H1 (cell line): ENCODE measurements around the gene LILRB4.

Experiments
- CHD2 ChIP-seq: IDR thresholded peaks from 2 replicates; pipeline ENCODE4 v1.6.1; 2012; ENCODE audit warnings: low read length, improper control_type of control experiment
- CREB1 ChIP-seq: IDR thresholded peaks from 2 replicates; pipeline ENCODE4 v1.6.1; 2012; ENCODE audit warnings: inconsistent platforms
- EP300 ChIP-seq, 2 experiments: IDR thresholded peaks; 1 replicate in 1 of 2; 2 replicates in 1 of 2; pipeline ENCODE4 v1.6.1; 2011 to 2012; ENCODE audit warnings: low read depth in 2 of 2, low read length in 2 of 2, mild to moderate bottlenecking in 2 of 2, borderline replicate concordance in 1 of 2, inconsistent platforms in 1 of 2, moderate library complexity in 1 of 2
- EZH2 ChIP-seq: fragments of 200-600 bp; sonication (generic); IDR thresholded peaks from 2 replicates; pipeline ENCODE4 v1.7.1; 2012; ENCODE audit warnings: low read depth, mild to moderate bottlenecking, moderate library complexity, low read length, inconsistent platforms; ENCODE audit not compliant: severe bottlenecking
- JUN ChIP-seq: IDR thresholded peaks from 2 replicates; pipeline ENCODE4 v1.6.1; 2011; ENCODE audit warnings: low read depth, mild to moderate bottlenecking, improper control_type of control experiment, low read length
- NANOG ChIP-seq: IDR thresholded peaks from 2 replicates; pipeline ENCODE4 v1.6.1; 2011; ENCODE audit warnings: low read length, low read depth, mild to moderate bottlenecking, inconsistent platforms; ENCODE audit not compliant: insufficient read depth, poor library complexity, severe bottlenecking
- POLR2A ChIP-seq, 2 experiments: IDR thresholded peaks; 1 replicate in 1 of 2; 2 replicates in 1 of 2; pipeline ENCODE4 v1.6.1; 2011; ENCODE audit warnings: low read depth in 2 of 2, low read length in 2 of 2, mild to moderate bottlenecking in 2 of 2; ENCODE audit errors: control extremely low read depth in 1 of 2
- SIN3A ChIP-seq, 2 experiments: IDR thresholded peaks in 1 of 2; conservative IDR thresholded peaks in 1 of 2; 2 replicates each; pipeline ENCODE4 v1.6.1; 2011 to 2012; ENCODE audit warnings: low read length in 2 of 2, improper control_type of control experiment in 1 of 2, low read depth in 1 of 2, mild to moderate bottlenecking in 1 of 2
- TAF1 ChIP-seq: IDR thresholded peaks from 2 replicates; pipeline ENCODE4 v1.6.1; 2011; ENCODE audit warnings: mild to moderate bottlenecking, low read depth, low read length
- TCF12 ChIP-seq: IDR thresholded peaks from 2 replicates; pipeline ENCODE4 v1.6.1; 2011; ENCODE audit warnings: low read depth, mild to moderate bottlenecking, low read length
- TF ChIP-seq, protein P1 (sequence below), 3 experiments: IDR thresholded peaks; 1 replicate in 2 of 3; 2 replicates in 1 of 3; pipeline versions ENCODE4 v1.5.1 to v1.6.1; 2011; ENCODE audit warnings: low read length in 3 of 3, mild to moderate bottlenecking in 3 of 3, inconsistent platforms in 2 of 3, low read depth in 1 of 3, moderate library complexity in 1 of 3; ENCODE audit not compliant: insufficient read depth in 1 of 3; ENCODE audit errors: control extremely low read depth in 1 of 3
- TF ChIP-seq, protein P2 (sequence below): IDR thresholded peaks from 2 replicates; pipeline ENCODE4 v1.6.1; 2011; ENCODE audit warnings: low read depth, mild to moderate bottlenecking, low read length; ENCODE audit not compliant: insufficient read depth

DNA sequence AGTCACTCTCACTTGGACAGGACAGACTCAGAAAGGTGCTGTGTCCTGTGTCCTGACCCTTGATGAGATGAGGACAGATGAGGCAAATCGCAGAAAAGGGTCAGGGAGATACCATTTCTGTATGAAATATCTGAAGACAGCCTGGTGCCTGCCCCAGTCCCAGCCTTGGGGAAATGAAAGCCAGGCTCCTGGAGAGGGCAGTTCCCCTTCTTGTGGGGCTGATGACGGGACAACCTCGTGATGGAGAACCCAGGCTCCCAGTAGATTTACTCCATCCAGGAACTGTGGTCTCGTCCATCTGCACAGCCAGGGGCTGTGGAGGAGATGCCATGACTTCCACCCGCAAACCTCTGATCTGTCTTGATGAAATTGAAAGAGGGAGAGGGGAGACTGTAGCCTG lies 18.7 kb upstream of the LILRB4 start:
- TF ChIP-seq, protein P1, sequence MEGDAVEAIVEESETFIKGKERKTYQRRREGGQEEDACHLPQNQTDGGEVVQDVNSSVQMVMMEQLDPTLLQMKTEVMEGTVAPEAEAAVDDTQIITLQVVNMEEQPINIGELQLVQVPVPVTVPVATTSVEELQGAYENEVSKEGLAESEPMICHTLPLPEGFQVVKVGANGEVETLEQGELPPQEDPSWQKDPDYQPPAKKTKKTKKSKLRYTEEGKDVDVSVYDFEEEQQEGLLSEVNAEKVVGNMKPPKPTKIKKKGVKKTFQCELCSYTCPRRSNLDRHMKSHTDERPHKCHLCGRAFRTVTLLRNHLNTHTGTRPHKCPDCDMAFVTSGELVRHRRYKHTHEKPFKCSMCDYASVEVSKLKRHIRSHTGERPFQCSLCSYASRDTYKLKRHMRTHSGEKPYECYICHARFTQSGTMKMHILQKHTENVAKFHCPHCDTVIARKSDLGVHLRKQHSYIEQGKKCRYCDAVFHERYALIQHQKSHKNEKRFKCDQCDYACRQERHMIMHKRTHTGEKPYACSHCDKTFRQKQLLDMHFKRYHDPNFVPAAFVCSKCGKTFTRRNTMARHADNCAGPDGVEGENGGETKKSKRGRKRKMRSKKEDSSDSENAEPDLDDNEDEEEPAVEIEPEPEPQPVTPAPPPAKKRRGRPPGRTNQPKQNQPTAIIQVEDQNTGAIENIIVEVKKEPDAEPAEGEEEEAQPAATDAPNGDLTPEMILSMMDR (IDR thresholded peaks at IDR 0.05; ENCODE audit: control extremely low read depth in 1 of 3, insufficient read depth in 1 of 3, low read depth in 1 of 3, low read length in 3 of 3), result no peak
- no peak for TF ChIP-seq CHD2
- no peak for TF ChIP-seq EZH2
- TF ChIP-seq POLR2A (IDR thresholded peaks at IDR 0.05; ENCODE audit: control extremely low read depth in 1 of 2, low read depth in 2 of 2, low read length in 2 of 2), result no peak
- TF ChIP-seq, protein P2, sequence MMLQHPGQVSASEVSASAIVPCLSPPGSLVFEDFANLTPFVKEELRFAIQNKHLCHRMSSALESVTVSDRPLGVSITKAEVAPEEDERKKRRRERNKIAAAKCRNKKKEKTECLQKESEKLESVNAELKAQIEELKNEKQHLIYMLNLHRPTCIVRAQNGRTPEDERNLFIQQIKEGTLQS, result no peak
- TF ChIP-seq NANOG, result no peak
- TF ChIP-seq TAF1, result no peak
- TF ChIP-seq TCF12, result no peak
- TF ChIP-seq JUN, result no peak
- no peak for TF ChIP-seq CREB1
- no peak for TF ChIP-seq EP300 (IDR thresholded peaks at IDR 0.05; ENCODE audit: borderline replicate concordance in 1 of 2, low read depth in 2 of 2, low read length in 2 of 2)
- TF ChIP-seq SIN3A (conservative IDR thresholded peaks at IDR 0.05 in 1 of 2, IDR thresholded peaks at IDR 0.05 in 1 of 2; ENCODE audit: low read depth in 1 of 2, low read length in 2 of 2), result no peak
